PFSK-1 (cell line): ENCODE results near the gene CHPF2.

ENCODE experiments used
- FOXP2 ChIP-seq: optimal IDR thresholded peaks from 2 replicates; pipeline ENCODE3; 2011; ENCODE audit warnings: borderline replicate concordance, control low read depth, inconsistent platforms; ENCODE audit not compliant: insufficient read depth; ENCODE audit errors: extremely low read length, extremely low read depth
- POLR2AphosphoS5 ChIP-seq: IDR thresholded peaks from 2 replicates; pipeline ENCODE4 v1.6.1; 2012; ENCODE audit warnings: low read depth, mild to moderate bottlenecking, control low read depth, low read length, moderate library complexity
- SIN3A ChIP-seq: IDR thresholded peaks from 2 replicates; pipeline ENCODE4 v1.6.1; 2012; ENCODE audit warnings: mild to moderate bottlenecking, low read length, moderate library complexity, borderline replicate concordance; ENCODE audit not compliant: insufficient read depth
- TAF1 ChIP-seq: IDR thresholded peaks from 2 replicates; pipeline ENCODE4 v1.6.1; 2012; ENCODE audit warnings: low read length, control low read depth, borderline replicate concordance; ENCODE audit not compliant: insufficient read depth
- TF ChIP-seq, protein P1 (sequence below), 2 experiments: IDR thresholded peaks; 2 replicates each; pipeline versions ENCODE4 v1.6.1 to v1.8.0; 2011 to 2012; ENCODE audit warnings: low read depth in 2 of 2, low read length in 2 of 2, control low read depth in 1 of 2, inconsistent platforms in 1 of 2, mild to moderate bottlenecking in 1 of 2, moderate library complexity in 1 of 2; ENCODE audit not compliant: insufficient read depth in 1 of 2

Gene CHPF2

GRCh38 chr7:151274936-151275812 is 42.9 kb downstream of the CHPF2 start:
- TF ChIP-seq POLR2AphosphoS5 (no peak), TAF1 (no peak), SIN3A (no peak)
- TF ChIP-seq, protein P1, sequence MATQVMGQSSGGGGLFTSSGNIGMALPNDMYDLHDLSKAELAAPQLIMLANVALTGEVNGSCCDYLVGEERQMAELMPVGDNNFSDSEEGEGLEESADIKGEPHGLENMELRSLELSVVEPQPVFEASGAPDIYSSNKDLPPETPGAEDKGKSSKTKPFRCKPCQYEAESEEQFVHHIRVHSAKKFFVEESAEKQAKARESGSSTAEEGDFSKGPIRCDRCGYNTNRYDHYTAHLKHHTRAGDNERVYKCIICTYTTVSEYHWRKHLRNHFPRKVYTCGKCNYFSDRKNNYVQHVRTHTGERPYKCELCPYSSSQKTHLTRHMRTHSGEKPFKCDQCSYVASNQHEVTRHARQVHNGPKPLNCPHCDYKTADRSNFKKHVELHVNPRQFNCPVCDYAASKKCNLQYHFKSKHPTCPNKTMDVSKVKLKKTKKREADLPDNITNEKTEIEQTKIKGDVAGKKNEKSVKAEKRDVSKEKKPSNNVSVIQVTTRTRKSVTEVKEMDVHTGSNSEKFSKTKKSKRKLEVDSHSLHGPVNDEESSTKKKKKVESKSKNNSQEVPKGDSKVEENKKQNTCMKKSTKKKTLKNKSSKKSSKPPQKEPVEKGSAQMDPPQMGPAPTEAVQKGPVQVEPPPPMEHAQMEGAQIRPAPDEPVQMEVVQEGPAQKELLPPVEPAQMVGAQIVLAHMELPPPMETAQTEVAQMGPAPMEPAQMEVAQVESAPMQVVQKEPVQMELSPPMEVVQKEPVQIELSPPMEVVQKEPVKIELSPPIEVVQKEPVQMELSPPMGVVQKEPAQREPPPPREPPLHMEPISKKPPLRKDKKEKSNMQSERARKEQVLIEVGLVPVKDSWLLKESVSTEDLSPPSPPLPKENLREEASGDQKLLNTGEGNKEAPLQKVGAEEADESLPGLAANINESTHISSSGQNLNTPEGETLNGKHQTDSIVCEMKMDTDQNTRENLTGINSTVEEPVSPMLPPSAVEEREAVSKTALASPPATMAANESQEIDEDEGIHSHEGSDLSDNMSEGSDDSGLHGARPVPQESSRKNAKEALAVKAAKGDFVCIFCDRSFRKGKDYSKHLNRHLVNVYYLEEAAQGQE (IDR thresholded peaks at IDR 0.05; ENCODE audit: insufficient read depth in 1 of 2, low read depth in 2 of 2, low read length in 2 of 2) = no peak

- TF ChIP-seq FOXP2 = no peak
- TF ChIP-seq TAF1 = no peak
- TF ChIP-seq, protein P1 (IDR thresholded peaks at IDR 0.05; ENCODE audit: insufficient read depth in 1 of 2, low read depth in 2 of 2, low read length in 2 of 2) = no peak
- no peak for TF ChIP-seq POLR2AphosphoS5
Measured at GRCh38 chr7:151275813-151276577, 43.7 kb downstream of the CHPF2 start.

- TF ChIP-seq, protein P1 (IDR thresholded peaks at IDR 0.05; ENCODE audit: insufficient read depth in 1 of 2, low read depth in 2 of 2, low read length in 2 of 2) = no peak
- TF ChIP-seq FOXP2 = peak; percentile 60
Measured at GRCh38 chr7:151276666-151277590, 44.6 kb downstream of the CHPF2 start.

GRCh38 chr7:151277631-151278030 is 45.3 kb downstream of the CHPF2 start:
- TF ChIP-seq TAF1 (no peak), POLR2AphosphoS5 (no peak), FOXP2 (no peak), SIN3A (no peak)
- TF ChIP-seq, protein P1 (IDR thresholded peaks at IDR 0.05; ENCODE audit: insufficient read depth in 1 of 2, low read depth in 2 of 2, low read length in 2 of 2) = no peak
